ENCODE data around the gene ATP11B.
"Not testable (repeated sequence)": the region's sequence is repeated elsewhere in the genome, so short reads cannot be mapped to it uniquely, and the experiment has no call there.

Gene ATP11B

DNA sequence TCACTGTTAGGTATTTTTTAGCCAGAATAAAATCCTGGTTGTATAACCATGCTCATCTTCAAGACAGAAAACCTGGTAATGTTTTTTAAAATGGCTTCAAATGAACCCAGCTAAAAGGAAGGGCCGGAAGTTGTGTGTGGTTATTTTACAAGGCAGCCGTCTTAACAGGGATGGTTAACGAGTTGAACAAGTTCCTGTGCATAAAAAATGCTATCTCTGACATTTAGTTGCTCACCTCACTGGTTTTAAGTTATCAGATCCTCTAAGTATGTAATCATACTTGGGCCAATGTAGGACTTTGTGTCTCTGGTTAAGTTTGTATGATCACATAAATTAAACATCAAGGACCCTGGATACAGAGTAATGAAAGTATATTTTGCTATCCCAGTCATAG is 2.1 kb downstream of the ATP11B start:
- DNase-seq (ENCODE audit: low read depth in 2 of 2): peak in 1 of 2 donors; percentile 20

DNA sequence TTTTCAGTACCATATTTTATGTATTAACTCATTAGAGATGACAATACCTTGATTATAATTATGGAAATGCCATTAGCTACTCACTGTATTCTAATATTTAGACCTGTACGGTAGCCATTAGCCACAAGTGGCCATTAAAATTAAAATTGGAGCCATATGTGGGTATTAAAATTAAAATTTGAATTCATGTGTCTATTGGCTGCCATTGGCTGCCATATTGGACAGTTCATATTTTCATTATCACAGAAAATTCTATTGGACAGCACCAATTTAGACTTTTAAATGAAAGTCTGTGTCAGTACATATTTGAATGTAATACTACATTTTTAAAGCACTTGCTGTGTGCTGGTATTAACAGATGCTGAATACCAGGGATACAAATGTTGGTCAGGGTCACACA is 3.0 kb downstream of the ATP11B start:
- DNase-seq (ENCODE audit: low read depth in 2 of 2): no peak

- no peak for DNase-seq (ENCODE audit: low read depth in 2 of 2)
Observed at GRCh38 chr3:182797876-182798275, 4.6 kb downstream of the ATP11B start.

DNA sequence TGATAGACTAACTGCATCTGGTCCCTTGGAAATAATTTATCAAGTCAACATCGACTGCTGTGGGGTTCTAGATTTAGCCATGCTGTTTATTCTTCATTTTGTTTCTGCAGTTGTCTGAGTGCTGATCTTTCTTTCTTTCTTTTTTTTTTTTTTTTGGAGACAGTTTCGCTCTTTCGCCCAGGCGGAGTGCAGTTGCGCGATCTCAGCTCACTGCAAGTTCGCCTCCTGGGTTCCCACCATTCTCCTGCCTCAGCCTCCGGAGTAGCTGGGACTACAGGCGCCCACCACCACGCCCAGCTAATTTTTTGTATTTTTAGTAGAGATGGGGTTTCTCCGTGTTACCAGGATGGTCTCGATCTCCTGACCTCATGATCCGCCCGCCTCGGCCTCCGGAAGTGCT is 5.8 kb downstream of the ATP11B start:
- DNase-seq (ENCODE audit: low read depth in 2 of 2): not testable (repeated sequence)

GRCh38 chr3:182800508-182800907 is 7.2 kb downstream of the ATP11B start:
- DNase-seq (ENCODE audit: low read depth in 2 of 2): no peak

- no peak for DNase-seq (ENCODE audit: low read depth in 2 of 2)
Observed at GRCh38 chr3:182802413-182803390, 9.4 kb downstream of the ATP11B start.

DNA sequence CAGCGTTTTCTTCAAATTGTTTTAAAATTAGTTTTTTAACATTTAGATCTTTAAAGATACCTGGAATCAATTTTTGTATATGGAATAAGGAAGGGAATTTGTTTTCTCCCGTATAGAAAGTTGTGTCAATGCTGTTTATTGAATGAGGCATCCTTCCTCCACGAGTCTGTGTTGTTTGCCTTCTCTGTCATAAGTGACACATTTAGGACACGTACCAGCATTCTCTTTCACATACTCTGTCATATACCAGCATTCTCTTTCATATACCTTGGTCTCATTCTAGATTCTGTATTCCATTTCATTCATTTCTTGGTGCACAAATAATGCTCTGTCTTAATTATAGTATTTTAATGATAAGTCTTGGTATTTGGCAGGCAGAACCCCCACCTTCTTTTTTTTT is 10.3 kb downstream of the ATP11B start:
- no peak for DNase-seq (ENCODE audit: low read depth in 2 of 2)

- no peak for DNase-seq (ENCODE audit: low read depth in 2 of 2)
Observed at GRCh38 chr3:182807061-182807460, 13.8 kb downstream of the ATP11B start.

GRCh38 chr3:182808041-182808770 is 14.9 kb downstream of the ATP11B start:
- no peak for DNase-seq (ENCODE audit: low read depth in 2 of 2)

GRCh38 chr3:182809531-182809930 is 16.2 kb downstream of the ATP11B start:
- DNase-seq (ENCODE audit: low read depth in 2 of 2): no peak

DNA sequence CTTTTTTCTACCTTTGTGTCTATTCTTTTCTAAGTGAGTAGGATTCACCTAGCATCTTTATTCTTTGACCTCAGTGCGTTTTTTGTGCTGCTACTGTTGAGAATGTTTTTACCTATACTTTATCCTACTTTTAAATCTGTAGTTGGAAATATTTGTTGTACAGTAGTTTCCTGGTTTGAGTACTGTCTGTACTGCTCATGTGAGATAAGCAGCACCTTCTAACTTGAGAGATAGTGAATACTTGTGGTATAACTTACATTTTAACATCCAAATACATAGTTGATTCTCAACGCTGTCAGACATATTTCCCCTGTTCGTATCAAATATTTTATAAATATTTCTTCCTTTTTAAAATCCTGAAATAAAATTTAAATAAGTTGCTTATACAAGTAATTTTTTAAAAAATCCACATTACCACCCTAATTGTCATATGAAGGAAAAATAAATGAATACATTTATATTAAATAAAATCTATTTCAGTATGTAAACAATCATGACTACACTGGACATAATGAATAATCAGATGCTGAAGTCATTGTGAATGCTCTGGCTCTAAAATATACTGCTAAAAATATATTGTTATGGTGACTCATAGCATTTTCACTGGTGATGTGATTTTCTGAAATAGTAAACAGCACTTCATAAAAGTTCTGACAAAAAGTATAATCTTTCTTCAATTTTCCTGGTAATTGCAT is 17.4 kb downstream of the ATP11B start:
- DNase-seq (ENCODE audit: low read depth in 2 of 2): no peak

- no peak for DNase-seq (ENCODE audit: low read depth in 2 of 2)
Observed at GRCh38 chr3:182811269-182811596, 17.9 kb downstream of the ATP11B start.

DNA sequence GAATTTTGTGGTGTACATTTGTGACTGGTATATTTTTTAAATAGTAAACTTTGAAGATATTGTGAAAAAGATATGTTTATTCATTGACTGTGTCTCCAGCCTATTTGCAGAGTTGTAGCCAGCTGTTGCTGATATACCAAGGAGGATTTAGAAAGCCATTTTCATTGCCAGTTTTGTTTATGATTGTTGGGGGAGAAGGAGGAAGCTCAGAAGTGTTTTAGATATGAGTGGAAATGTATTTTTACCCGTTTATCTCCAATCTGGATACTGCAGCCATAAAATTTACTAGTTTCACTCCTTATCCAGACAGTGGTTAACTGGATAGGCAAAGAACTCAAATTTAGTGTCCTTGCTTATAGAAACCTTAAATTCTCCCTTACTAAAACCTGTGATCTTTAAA is 18.8 kb downstream of the ATP11B start:
- DNase-seq (ENCODE audit: low read depth in 2 of 2): no peak

DNA sequence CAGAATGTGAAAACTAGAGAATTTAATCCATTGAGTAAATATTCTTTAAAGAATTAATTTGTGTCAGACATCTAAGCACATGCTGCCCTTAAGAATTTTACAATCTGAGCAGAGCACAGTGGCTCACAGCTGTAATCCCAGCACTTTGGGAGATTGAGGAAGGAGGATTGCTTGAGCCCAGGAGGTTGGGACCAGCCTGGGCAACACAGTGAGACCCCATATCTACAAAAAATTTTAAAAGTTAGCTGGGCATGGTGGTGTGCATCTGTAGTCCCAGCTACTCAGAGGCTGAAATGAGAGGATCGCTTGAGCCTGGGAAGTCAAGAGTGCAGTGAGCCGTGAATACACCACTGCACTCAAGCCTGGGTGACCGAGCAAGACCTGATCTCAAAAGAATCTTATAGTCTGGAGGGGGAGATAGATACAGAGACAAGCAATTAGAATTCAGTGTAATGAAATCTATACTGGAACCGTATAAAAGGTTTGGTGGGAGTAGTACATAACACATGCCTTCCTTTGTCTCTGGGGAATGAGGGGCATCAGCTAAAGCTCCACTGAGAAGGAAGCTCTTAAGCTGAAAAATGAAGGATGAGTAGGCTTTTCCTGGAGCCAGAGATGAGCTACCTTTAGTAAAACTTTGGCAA is 21.2 kb downstream of the ATP11B start:
- no peak for DNase-seq (ENCODE audit: low read depth in 2 of 2)

- no peak for DNase-seq (ENCODE audit: low read depth in 2 of 2)
Observed at GRCh38 chr3:182816181-182816580, 22.9 kb downstream of the ATP11B start.

GRCh38 chr3:182818296-182818978 is 25.1 kb downstream of the ATP11B start:
- no peak for DNase-seq (ENCODE audit: low read depth in 2 of 2)

DNA sequence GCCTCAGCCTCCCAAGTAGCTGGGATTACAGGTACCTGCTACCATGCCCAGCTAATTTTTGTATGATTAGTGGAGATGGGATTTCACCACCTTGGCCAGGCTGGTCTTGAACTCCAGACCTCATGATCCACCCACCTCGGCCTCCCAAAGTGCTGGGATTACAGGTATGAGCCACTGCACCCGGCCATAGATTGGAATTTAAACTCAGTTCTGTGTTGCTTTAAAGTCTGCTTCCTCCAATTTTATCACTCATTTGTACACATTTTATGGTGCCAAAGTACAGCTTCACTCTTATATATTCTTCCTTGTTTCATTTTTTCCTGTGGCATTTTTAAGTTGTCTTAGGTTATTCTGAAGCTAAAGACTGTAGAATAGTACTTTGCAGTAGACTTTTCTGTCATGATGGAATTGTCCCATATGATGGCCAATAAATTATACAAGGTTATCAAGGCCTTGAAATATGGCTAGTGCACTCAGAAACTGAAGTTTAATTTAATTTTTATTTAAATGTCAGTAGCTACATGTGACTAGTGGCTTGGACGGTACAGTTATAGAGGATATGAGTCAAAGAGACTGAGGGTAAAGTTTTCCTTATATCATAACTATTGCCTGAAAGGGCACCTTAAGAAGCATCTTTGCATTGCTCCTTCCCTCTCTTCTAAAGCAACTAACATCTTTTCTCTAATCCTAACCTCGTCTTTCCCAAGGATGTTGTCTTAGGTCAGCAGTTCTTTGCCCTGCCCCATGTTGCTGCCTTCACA is 28.1 kb downstream of the ATP11B start:
- no peak for DNase-seq (ENCODE audit: low read depth in 2 of 2)

- DNase-seq (ENCODE audit: low read depth in 2 of 2): not testable (repeated sequence)
Observed at GRCh38 chr3:182822260-182822659, 29.0 kb downstream of the ATP11B start.

DNA sequence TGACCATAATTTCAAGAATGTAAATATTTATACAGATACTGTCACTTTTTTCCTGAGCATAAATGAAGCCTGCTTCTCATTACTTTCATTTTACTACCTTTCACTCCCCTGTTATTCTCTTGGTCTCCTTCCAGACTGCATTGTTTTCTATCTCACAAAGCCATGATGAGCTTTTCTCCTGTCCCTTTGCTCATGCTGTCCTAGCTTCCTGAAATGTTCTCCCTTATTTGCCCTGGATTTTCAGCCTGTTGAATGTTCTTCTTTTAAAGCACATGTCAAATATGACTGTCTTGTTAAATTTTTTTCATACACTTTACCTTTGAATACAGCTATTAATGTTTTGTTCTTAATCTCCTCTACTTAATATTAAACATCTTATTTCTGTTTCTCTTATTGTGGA is 31.7 kb downstream of the ATP11B start:
- no peak for DNase-seq (ENCODE audit: low read depth in 2 of 2)

- no peak for DNase-seq (ENCODE audit: low read depth in 2 of 2)
Observed at GRCh38 chr3:182829761-182830405, 36.6 kb downstream of the ATP11B start.

All from stimulated activated CD8-positive, alpha-beta memory T cell treated with anti-CD3 and anti-CD28 coated beads, Interleukin-15, amount 100 ng/mL, for 4 hours (primary cell).